Left colon (tissue), 2 donors: Measurements from ENCODE around the gene RABEP2. TPM values are rescaled to one million over a fixed set of nuclear protein-coding genes. Genes with fewer than 3 reads are reported as not detected.
"Not testable (repeated sequence)": the region's sequence is repeated elsewhere in the genome, so short reads cannot be mapped to it uniquely, and the experiment has no call there.

ENCODE experiments used
- ATAC-seq: fragments of 200-7000 bp; cut with Tn5 transposase; one replicate; pipeline ENCODE4 v1.9.1; 2020; ENCODE audit warnings: mild to moderate bottlenecking, moderate library complexity
- DNase-seq, 2 donors: peaks; one replicate each; pipeline ENCODE4 v3.0.0-alpha.2; 2020
- intact Hi-C, 2 donors: fragments of 100-400 bp; cut with DNase I in 1 of 2; cut with micrococcal nuclease in 1 of 2; formaldehyde crosslinking; loops; one replicate each; pipeline versions ENCODE4 v1.11.2 to v1.14.0; 2022; cut with DNase I, micrococcal nuclease
- total RNA-seq, 2 donors: library from RNA; stranded (reverse); fragmentation: NEBNext Ultra II Directional; extraction: Animal tissue kit (Norgen Biotek cat#: 25700); gene quantifications; one replicate each; pipeline ENCODE4 v1.2.1, GENCODE V29; 2021
- donor health status: DM: no; HTN: no; CAD: no.
- donor health status: DM: yes; HTN: yes; CAD: no.

The RABEP2 gene
- total RNA-seq, 2 donors from 2014 or later: 39.6 to 41.4 TPM

DNA sequence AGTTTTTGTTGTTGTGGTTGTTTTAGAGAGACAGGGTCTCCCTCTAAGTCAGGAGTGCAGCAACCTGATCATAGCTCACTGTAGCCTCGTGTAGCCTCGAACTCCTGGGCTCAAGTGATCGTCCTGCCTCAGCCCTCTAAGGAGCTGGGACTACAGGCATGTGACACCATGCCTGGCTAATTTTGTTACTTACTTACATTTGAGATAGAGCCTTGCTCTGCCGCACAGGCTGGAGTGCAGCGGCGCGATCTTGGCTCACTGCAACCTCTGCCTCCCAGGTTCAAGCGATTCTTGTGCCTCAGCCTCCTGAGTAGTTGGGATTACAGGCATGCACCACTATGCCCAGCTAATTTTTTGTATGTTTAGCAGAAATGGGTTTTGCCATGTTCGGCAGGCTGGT, 57.4 kb downstream of the RABEP2 start:
- DNase-seq, ATAC-seq, intact Hi-C loops: not testable (repeated sequence)

- ATAC-seq: no peak
- DNase-seq: no peak
- intact Hi-C loops: no loop called here
Observed at GRCh38 chr16:28867241-28867640, 57.8 kb downstream of the RABEP2 start.

DNA sequence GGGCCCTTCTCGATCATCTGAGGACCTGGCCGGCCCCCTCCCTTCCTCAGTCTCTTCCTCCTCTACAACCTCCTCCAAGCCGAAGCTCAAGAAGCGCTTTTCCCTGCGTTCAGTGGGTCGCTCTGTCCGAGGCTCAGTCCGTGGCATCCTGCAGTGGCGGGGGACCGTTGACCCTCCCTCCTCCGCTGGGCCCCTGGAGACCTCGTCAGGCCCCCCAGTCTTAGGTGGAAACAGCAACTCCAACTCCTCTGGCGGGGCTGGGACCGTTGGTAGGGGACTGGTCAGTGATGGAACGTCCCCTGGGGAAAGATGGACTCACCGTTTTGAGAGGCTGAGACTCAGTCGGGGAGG, 58.6 kb downstream of the RABEP2 start:
- intact Hi-C loops: no loop called here
- DNase-seq (no peak), ATAC-seq (no peak)

DNA sequence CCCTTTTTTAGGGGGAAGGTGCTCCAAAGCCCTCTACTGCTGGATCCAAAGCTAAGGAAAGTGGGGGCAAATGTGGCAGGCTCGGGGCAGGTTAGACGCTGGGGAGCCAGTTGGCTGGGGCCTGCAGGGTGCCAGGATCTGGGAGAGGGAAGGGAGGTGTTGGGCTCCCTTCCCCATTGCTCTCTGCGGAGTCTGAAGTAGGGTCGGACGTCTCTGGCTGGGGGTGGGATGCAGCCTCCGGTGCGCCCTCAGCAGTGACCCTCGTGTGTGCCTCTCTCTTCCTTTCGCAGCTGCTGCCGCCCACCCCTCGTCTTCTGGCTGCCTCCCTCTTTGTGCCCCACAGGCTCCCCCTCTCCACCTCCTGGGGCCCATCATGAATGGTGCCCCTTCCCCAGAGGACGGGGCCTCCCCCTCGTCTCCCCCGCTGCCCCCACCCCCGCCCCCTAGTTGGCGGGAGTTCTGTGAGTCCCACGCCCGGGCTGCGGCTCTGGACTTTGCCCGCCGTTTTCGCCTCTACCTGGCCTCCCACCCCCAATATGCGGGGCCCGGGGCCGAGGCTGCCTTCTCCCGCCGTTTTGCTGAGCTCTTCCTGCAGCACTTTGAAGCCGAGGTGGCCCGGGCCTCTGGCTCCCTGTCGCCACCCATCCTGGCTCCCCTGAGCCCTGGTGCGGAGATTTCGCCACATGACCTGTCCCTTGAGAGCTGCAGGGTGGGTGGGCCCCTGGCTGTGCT, 59.1 kb downstream of the RABEP2 start:
- ATAC-seq (no peak), DNase-seq (no peak)
- intact Hi-C loops: no loop called here

DNA sequence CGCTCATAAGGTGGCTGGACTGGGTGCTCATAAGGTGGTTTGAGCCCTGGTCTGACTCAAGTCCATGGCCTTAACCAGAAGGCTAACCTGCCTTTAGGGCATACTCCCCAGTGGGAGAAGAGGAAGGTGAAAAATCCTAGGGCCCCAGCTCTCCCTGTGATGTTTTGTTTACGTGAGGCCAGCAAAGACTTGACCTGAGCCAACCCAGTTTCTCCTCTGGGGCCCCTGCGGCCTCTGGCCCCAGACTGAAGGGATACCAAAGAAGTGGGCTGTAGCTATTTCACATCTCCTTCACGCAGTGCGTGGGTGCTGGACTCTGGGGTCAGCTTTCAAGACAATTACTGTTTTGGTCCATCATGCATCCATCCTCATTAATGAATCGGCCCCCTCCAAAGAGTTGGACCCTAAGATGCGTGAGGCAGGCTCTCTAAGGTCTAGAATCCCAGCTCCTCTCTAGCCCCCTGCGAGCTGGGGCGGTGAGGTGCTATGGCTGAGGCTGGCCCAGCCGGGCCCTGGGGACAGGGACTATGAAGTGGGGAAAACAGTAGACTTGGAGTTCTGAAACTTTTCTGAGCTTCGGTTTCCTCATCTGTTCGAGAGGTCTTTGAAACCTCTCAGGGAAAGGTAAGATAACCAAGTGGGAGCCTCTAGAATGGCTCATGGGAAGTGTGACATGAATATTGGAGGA, 59.9 kb downstream of the RABEP2 start:
- intact Hi-C loops: no loop called here
- DNase-seq (no peak), ATAC-seq (no peak)

- intact Hi-C loops: no loop called here
- ATAC-seq: peak; percentile 61
- peak; percentile 62 to 64 for DNase-seq
Observed at GRCh38 chr16:28863929-28864793, 60.9 kb downstream of the RABEP2 start.

- no peak for ATAC-seq
Observed at GRCh38 chr16:28859326-28859725, 65.7 kb downstream of the RABEP2 start.

DNA sequence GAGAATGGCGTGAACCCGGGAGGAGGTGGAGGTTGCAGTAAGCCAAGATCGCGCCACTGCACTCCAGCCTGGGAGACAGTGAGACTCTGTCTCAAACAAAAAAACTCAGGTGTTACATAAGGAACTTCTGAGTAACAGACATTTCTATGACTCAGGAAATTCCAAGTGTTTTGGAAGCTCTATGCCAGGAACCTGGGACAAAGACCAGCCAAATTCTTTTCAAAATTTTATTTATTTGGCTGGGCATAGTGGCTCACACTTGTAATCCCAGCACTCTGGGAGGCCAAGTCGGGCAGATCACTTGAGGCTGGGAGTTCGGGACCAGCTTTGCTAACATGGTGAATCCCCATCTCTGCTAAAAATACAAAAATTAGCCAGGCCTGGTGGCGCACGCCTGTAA, 66.6 kb downstream of the RABEP2 start:
- DNase-seq: no peak
- intact Hi-C loops: no loop called here
- ATAC-seq: no peak

More at GRCh38 chr16:28859326-28859725, 65.7 kb downstream of the RABEP2 start:
- DNase-seq: no peak
- intact Hi-C loops: no loop called here

Other genes starting within 250 kb of the RABEP2 start
- gene EIF3C, start 213.8 kb downstream of the RABEP2 start, total RNA-seq: 100 to 1,000 TPM; 550 to 645 TPM
- 1 to 10 TPM; 3.0 to 4.0 TPM for gene NPIPB9, start 173.5 kb downstream of the RABEP2 start, total RNA-seq
- 10 to 100 TPM; 86.6 to 98.5 TPM for gene ATXN2L, start 102.2 kb downstream of the RABEP2 start, total RNA-seq
- gene TUFM, start 78.9 kb downstream of the RABEP2 start, total RNA-seq: 100 to 1,000 TPM; 221 to 301 TPM
- 10 to 100 TPM; 84.3 to 90.0 TPM for gene SH2B1, start 61.4 kb downstream of the RABEP2 start, total RNA-seq
- 1 to 10 TPM in 1 of 2 donors, under 1 TPM in 1; 0.47 to 1.3 TPM for gene ATP2A1, start 46.8 kb downstream of the RABEP2 start, total RNA-seq
- 1 to 10 TPM in 1 of 2 donors, under 1 TPM in 1; 0.64 to 1.2 TPM for gene CD19, start 6.7 kb upstream of the RABEP2 start, total RNA-seq
- 10 to 100 TPM; 42.9 to 52.0 TPM for gene NFATC2IP, start 25.7 kb upstream of the RABEP2 start, total RNA-seq
- 10 to 100 TPM; 31.1 to 32.0 TPM for gene SPNS1, start 49.5 kb upstream of the RABEP2 start, total RNA-seq
- gene LAT, start 59.8 kb upstream of the RABEP2 start, total RNA-seq: 1 to 10 TPM; 6.9 to 7.2 TPM